GM23338 (cell line): ENCODE measurements around the gene C16orf90. TPM values are rescaled to one million over a fixed set of nuclear protein-coding genes. Genes with fewer than 3 reads are reported as not detected.

ENCODE experiments used
- ATAC-seq: fragments of 200-7000 bp; cut with Tn5 transposase; 3 replicates; pipeline ENCODE4 v1.9.1; 2020
- DNase-seq: peaks from one replicate; pipeline ENCODE4 v3.0.0-alpha.2; 2015; ENCODE audit warnings: low spot score
- H2AFZ ChIP-seq: fragments of 200-600 bp; sonication (generic); 2 replicates; pipeline ENCODE4 v1.8.0; 2016; ENCODE audit warnings: antibody characterized with exemption, mild to moderate bottlenecking, moderate library complexity
- H3F3A ChIP-seq: fragments of 200-600 bp; sonication (generic); replicated peaks from 2 replicates; pipeline ENCODE4 v1.8.0; 2017; ENCODE audit warnings: antibody characterized with exemption, mixed run types, low read depth
- H3K27ac ChIP-seq: fragments of 200-600 bp; sonication (generic); 2 replicates; pipeline ENCODE4 v1.6.1; 2016; ENCODE audit warnings: low read depth
- H3K27me3 ChIP-seq: fragments of 200-600 bp; sonication (generic); 2 replicates; pipeline ENCODE4 v1.8.0; 2016; ENCODE audit warnings: mild to moderate bottlenecking, mixed run types, moderate library complexity; ENCODE audit not compliant: insufficient read depth
- H3K36me3 ChIP-seq: fragments of 200-600 bp; sonication (generic); 2 replicates; pipeline ENCODE4 v1.8.0; 2016; ENCODE audit warnings: mild to moderate bottlenecking; ENCODE audit not compliant: insufficient read depth
- H3K4me1 ChIP-seq: fragments of 200-600 bp; sonication (generic); 2 replicates; pipeline ENCODE4 v1.8.0; 2016; ENCODE audit warnings: mild to moderate bottlenecking, moderate library complexity; ENCODE audit not compliant: insufficient read depth
- H3K4me2 ChIP-seq: fragments of 200-600 bp; sonication (generic); 2 replicates; pipeline ENCODE4 v1.7.1; 2017; ENCODE audit warnings: mixed run types
- H3K4me3 ChIP-seq: fragments of 200-600 bp; sonication (generic); 2 replicates; pipeline ENCODE4 v1.6.1; 2016; ENCODE audit warnings: mixed run types
- H3K79me2 ChIP-seq: fragments of 200-600 bp; sonication (generic); replicated peaks from 2 replicates; pipeline ENCODE4 v1.8.0; 2017; ENCODE audit warnings: mild to moderate bottlenecking; ENCODE audit not compliant: insufficient read depth
- H3K9me2 ChIP-seq: fragments of 200-600 bp; sonication (generic); 2 replicates; pipeline ENCODE4 v1.8.0; 2017; ENCODE audit not compliant: insufficient read depth
- H4K20me1 ChIP-seq: fragments of 200-600 bp; sonication (generic); replicated peaks from 2 replicates; pipeline ENCODE4 v1.8.0; 2017; ENCODE audit warnings: mild to moderate bottlenecking; ENCODE audit not compliant: insufficient read depth
- H3K27ac Mint-ChIP-seq: 2 replicates; pipeline ENCODE4 v1.8.0; 2020; ENCODE audit warnings: inconsistent platforms, mild to moderate bottlenecking, moderate library complexity, mixed read lengths
- H3K27me3 Mint-ChIP-seq: 3 replicates; pipeline ENCODE4 v1.8.0; 2022; ENCODE audit warnings: low read depth, mild to moderate bottlenecking, moderate library complexity, mixed read lengths, inconsistent platforms; ENCODE audit not compliant: insufficient read depth, poor library complexity
- H3K36me3 Mint-ChIP-seq: 3 replicates; pipeline ENCODE4 v1.8.0; 2021; ENCODE audit warnings: low read depth, mild to moderate bottlenecking, inconsistent platforms, moderate library complexity, mixed read lengths
- H3K4me1 Mint-ChIP-seq: 3 replicates; pipeline ENCODE4 v1.8.0; 2020; ENCODE audit warnings: mild to moderate bottlenecking, inconsistent platforms, mixed read lengths
- H3K4me3 Mint-ChIP-seq: 3 replicates; pipeline ENCODE4 v1.8.0; 2021; ENCODE audit warnings: moderate library complexity, mild to moderate bottlenecking, inconsistent platforms, mixed read lengths
- H3K9me3 Mint-ChIP-seq: 3 replicates; pipeline ENCODE4 v1.8.0; 2020; ENCODE audit warnings: moderate library complexity, mild to moderate bottlenecking, inconsistent platforms, mixed read lengths
- CREB1 ChIP-seq: fragments of 250-450 bp; sonication (Bioruptor Pico); IDR thresholded peaks from 2 replicates; pipeline ENCODE4 v1.5.0; 2020; ENCODE audit warnings: low read depth, mild to moderate bottlenecking, moderate library complexity
- CTCF ChIP-seq, 2 experiments: fragments of 200-600 bp in 1 of 2; sonication (generic) in 1 of 2; conservative IDR thresholded peaks; 2 replicates each; pipeline versions ENCODE4 v1.5.1 to v1.6.1; 2016 to 2017; ENCODE audit warnings: antibody characterized with exemption in 2 of 2, low read depth in 2 of 2, mild to moderate bottlenecking in 2 of 2, moderate library complexity in 1 of 2
- ETS1 ChIP-seq: IDR thresholded peaks from 2 replicates; pipeline ENCODE4 v1.6.1; 2016; ENCODE audit warnings: antibody characterized with exemption
- EZH2 ChIP-seq: fragments of 200-600 bp; sonication (generic); IDR thresholded peaks from one replicate; pipeline ENCODE4 v1.8.0; 2017; ENCODE audit warnings: antibody characterized with exemption, mild to moderate bottlenecking, low read depth; ENCODE audit not compliant: unreplicated experiment
- EZH2phosphoT487 ChIP-seq: fragments of 200-600 bp; sonication (generic); IDR thresholded peaks from one replicate; pipeline ENCODE4 v1.8.1; 2018; ENCODE audit warnings: antibody characterized with exemption; ENCODE audit not compliant: unreplicated experiment
- JUNB ChIP-seq: IDR thresholded peaks from one replicate; pipeline ENCODE4 v1.6.1; 2016; ENCODE audit warnings: antibody characterized with exemption; ENCODE audit not compliant: unreplicated experiment
- POLR2AphosphoS5 ChIP-seq: IDR thresholded peaks from 2 replicates; pipeline ENCODE4 v1.6.1; 2016; ENCODE audit warnings: antibody characterized with exemption, low read depth
- ZNF114 ChIP-seq: fragments of 250-450 bp; sonication (Bioruptor Pico); IDR thresholded peaks from 2 replicates; pipeline ENCODE4 v1.5.0; 2020; ENCODE audit warnings: mild to moderate bottlenecking, moderate library complexity
- polyA plus RNA-seq: library from polyadenylated mRNA; unstranded; fragments of >200 nt; fragmentation: Nextera tagmentation; extraction: Ambion mirVana; gene quantifications from 2 replicates; pipeline ENCODE4 v1.2.1, GENCODE V29; 2016
- total RNA-seq: library from RNA; depleted of rRNA; stranded (reverse); fragments of >200 nt; shearing (Covaris generic); gene quantifications from 2 replicates; pipeline ENCODE4 v1.2.3, GENCODE V29; 2014

Gene C16orf90
- total and polyA plus RNA-seq, 2 experiments from 2014 or later = not detected

GRCh38 chr16:3509470-3509928, 14.2 kb upstream of the C16orf90 start:
- H3K27ac Mint-ChIP-seq = no peak overlapping the region
- Histone ChIP-seq H4K20me1 (no peaks in the 10 kb centered on the region), H3K36me3 (no peaks in the 10 kb centered on the region), H3F3A (no peaks in the 10 kb centered on the region), H3K4me3 (no peak overlapping the region), H3K4me2 (no peak overlapping the region), H3K4me1 (no peaks in the 10 kb centered on the region), H3K79me2 (no peaks in the 10 kb centered on the region), H3K27me3 (no peaks in the 10 kb centered on the region), H2AFZ (no peak overlapping the region), H3K9me2 (no peaks in the 10 kb centered on the region), H3K27ac (no peak overlapping the region)
- no peaks in the 10 kb centered on the region; the same call in 2 of the 3 replicates for H3K9me3 Mint-ChIP-seq
- TF ChIP-seq EZH2 (no peak), ETS1 (no peak)
- no peaks in the 10 kb centered on the region for H3K4me1 Mint-ChIP-seq
- no peak overlapping the region for H3K4me3 Mint-ChIP-seq
- H3K36me3 Mint-ChIP-seq = peaks cover 53% of the 10 kb centered on the region
- DNase-seq = no peak
- peaks cover 4% of the 10 kb centered on the region for H3K27me3 Mint-ChIP-seq
- ATAC-seq = no peak

- H3F3A ChIP-seq = no peaks in the 10 kb centered on the region
- DNase-seq = no peak
- ATAC-seq = no peak
- H4K20me1 ChIP-seq = no peaks in the 10 kb centered on the region
- peaks cover 47% of the 10 kb centered on the region for H3K36me3 Mint-ChIP-seq
- H2AFZ ChIP-seq = no peak overlapping the region
- 0 out of 3 replicates have a peak, but pooled peaks cover under 1% of the 10 kb centered on the region for H3K4me1 Mint-ChIP-seq
- H3K36me3 ChIP-seq = no peaks in the 10 kb centered on the region
- H3K9me2 ChIP-seq = no peaks in the 10 kb centered on the region
- H3K4me1 ChIP-seq = no peaks in the 10 kb centered on the region
- no peaks in the 10 kb centered on the region; the same call in 2 of the 3 replicates for H3K9me3 Mint-ChIP-seq
- H3K4me3 Mint-ChIP-seq = no peak overlapping the region
- no peak overlapping the region for H3K4me3 ChIP-seq
- H3K27ac Mint-ChIP-seq = no peak overlapping the region
- H3K27ac ChIP-seq = no peak overlapping the region
- H3K4me2 ChIP-seq = no peak overlapping the region
- no peaks in the 10 kb centered on the region for H3K79me2 ChIP-seq
- TF ChIP-seq ETS1 (no peak), CREB1 (CRISPR knock-in tag) (no peak), CTCF (conservative IDR thresholded peaks at IDR 0.05; ENCODE audit: low read depth in 2 of 2) (no peak)
- H3K27me3 ChIP-seq = no peaks in the 10 kb centered on the region
- H3K27me3 Mint-ChIP-seq = peaks cover 4% of the 10 kb centered on the region
These were observed 13.4 kb upstream of the C16orf90 start for GRCh38 chr16:3508736-3509135.

- H4K20me1 ChIP-seq = no peaks in the 10 kb centered on the region
- H3K36me3 ChIP-seq = no peaks in the 10 kb centered on the region
- H3F3A ChIP-seq = peaks cover 12% of the 10 kb centered on the region; the same call in 1 of the 2 replicates
- no peaks in the 10 kb centered on the region; the same call in 1 of the 2 replicates for H3K4me1 ChIP-seq
- H2AFZ ChIP-seq = no peak overlapping the region
- H3K4me3 ChIP-seq = no peak overlapping the region
- H3K36me3 Mint-ChIP-seq = peaks cover 15% of the 10 kb centered on the region; the same call in 2 of the 3 replicates
- H3K27me3 Mint-ChIP-seq = peaks cover 6% of the 10 kb centered on the region
- H3K4me2 ChIP-seq = no peak overlapping the region
- H3K27me3 ChIP-seq = no peaks in the 10 kb centered on the region
- no peak overlapping the region for H3K4me3 Mint-ChIP-seq
- no peaks in the 10 kb centered on the region for H3K9me3 Mint-ChIP-seq
- no peak for DNase-seq
- H3K79me2 ChIP-seq = no peaks in the 10 kb centered on the region
- no peak for ATAC-seq
- H3K27ac Mint-ChIP-seq = no peak overlapping the region
- no peak overlapping the region for H3K27ac ChIP-seq
- H3K4me1 Mint-ChIP-seq = peaks cover 12% of the 10 kb centered on the region
- H3K9me2 ChIP-seq = no peaks in the 10 kb centered on the region
- TF ChIP-seq EZH2 = no peak
- no peak for TF ChIP-seq JUNB
- no peak for TF ChIP-seq EZH2phosphoT487
- TF ChIP-seq POLR2AphosphoS5 = no peak
- no peak for TF ChIP-seq ETS1
- TF ChIP-seq ZNF114 (CRISPR knock-in tag) = no peak
- TF ChIP-seq CREB1 (CRISPR knock-in tag) = no peak
These were observed 8.2 kb upstream of the C16orf90 start for GRCh38 chr16:3503523-3503922.
